ENCODE measurements around the gene XPR1.

The XPR1 gene

DNA sequence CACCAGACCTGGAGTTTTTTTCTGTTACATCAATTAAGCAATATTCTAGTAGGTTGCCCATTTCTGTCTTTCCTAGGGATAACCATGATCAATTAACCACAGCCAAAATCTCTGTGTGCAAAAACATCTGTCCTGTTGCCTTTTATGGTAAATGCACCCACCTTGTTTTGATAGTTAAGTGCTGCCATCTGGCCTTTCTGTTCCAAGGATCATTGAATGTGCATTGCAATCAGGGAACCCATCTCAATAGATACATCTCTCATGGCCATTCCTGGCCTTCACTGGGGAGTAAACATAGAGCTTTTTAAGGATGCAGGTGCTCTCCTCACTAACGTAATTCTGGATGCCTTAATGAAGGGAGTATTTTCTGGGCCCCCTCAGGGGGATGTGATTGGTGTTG is 169.1 kb downstream of the XPR1 start:
- no peak overlapping the region for H3K4me3 ChIP-seq (ENCODE audit: low read length)

DNA sequence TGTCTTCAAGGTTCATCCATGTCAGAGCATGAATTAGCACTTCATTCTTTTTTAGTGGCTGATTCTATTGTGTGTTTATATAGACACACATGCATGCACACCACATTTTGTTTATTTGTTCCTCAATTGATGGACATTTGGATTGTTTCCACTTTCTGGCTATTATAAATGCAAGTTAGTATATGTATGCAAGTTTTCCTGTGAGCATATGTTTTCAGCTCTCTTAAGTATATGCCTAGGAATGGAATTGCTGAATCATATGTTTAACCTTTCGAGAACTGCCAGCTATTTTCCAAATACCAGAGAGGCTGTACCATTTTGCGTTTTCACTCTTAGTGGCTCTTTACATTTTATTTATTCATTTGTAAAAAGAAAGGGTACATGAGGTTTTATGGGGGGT is 171.0 kb downstream of the XPR1 start:
- Histone ChIP-seq H3K9me2 (replicated peaks; ENCODE audit: control insufficient read depth, low read length) (no peaks in the 10 kb centered on the region; the same call in 1 of the 2 replicates), H3K9me3 (ENCODE audit: control insufficient read depth, insufficient read depth, low read length) (no peaks in the 10 kb centered on the region), H3K27me3 (ENCODE audit: control insufficient read depth, low read length) (no peaks in the 10 kb centered on the region), H3K4me2 (ENCODE audit: low read length) (no peak overlapping the region), H3K4me1 (ENCODE audit: control insufficient read depth, low read length) (no peaks in the 10 kb centered on the region), H3K27ac (ENCODE audit: low read depth, low read length) (no peak overlapping the region), H3K36me3 (ENCODE audit: control insufficient read depth, low read length) (no peaks in the 10 kb centered on the region; the same call in 1 of the 2 replicates), H3K79me2 (ENCODE audit: control insufficient read depth, low read length) (no peaks in the 10 kb centered on the region), H3F3A (ENCODE audit: control insufficient read depth, insufficient read depth) (no peaks in the 10 kb centered on the region), H4K20me1 (ENCODE audit: control insufficient read depth, insufficient read depth, low read depth, low read length) (no peaks in the 10 kb centered on the region), H3K4me3 (ENCODE audit: low read length) (no peak overlapping the region)
- no peak for TF ChIP-seq EZH2phosphoT487 (IDR thresholded peaks at IDR 0.05; ENCODE audit: borderline replicate concordance, low read length)
- TF ChIP-seq, protein P1, sequence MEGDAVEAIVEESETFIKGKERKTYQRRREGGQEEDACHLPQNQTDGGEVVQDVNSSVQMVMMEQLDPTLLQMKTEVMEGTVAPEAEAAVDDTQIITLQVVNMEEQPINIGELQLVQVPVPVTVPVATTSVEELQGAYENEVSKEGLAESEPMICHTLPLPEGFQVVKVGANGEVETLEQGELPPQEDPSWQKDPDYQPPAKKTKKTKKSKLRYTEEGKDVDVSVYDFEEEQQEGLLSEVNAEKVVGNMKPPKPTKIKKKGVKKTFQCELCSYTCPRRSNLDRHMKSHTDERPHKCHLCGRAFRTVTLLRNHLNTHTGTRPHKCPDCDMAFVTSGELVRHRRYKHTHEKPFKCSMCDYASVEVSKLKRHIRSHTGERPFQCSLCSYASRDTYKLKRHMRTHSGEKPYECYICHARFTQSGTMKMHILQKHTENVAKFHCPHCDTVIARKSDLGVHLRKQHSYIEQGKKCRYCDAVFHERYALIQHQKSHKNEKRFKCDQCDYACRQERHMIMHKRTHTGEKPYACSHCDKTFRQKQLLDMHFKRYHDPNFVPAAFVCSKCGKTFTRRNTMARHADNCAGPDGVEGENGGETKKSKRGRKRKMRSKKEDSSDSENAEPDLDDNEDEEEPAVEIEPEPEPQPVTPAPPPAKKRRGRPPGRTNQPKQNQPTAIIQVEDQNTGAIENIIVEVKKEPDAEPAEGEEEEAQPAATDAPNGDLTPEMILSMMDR (IDR thresholded peaks at IDR 0.05; ENCODE audit: low read depth, low read length, poor library complexity, severe bottlenecking), result no peak

More for the DNA sequence above, 169.1 kb downstream of the XPR1 start:
- Histone ChIP-seq H3K27ac (ENCODE audit: low read depth, low read length) (no peak overlapping the region), H3K9me3 (ENCODE audit: control insufficient read depth, insufficient read depth, low read length) (no peaks in the 10 kb centered on the region), H4K20me1 (ENCODE audit: control insufficient read depth, insufficient read depth, low read depth, low read length) (no peaks in the 10 kb centered on the region), H3K27me3 (ENCODE audit: control insufficient read depth, low read length) (no peaks in the 10 kb centered on the region), H3K4me2 (ENCODE audit: low read length) (no peak overlapping the region), H3F3A (ENCODE audit: control insufficient read depth, insufficient read depth) (no peaks in the 10 kb centered on the region), H3K79me2 (ENCODE audit: control insufficient read depth, low read length) (no peaks in the 10 kb centered on the region), H3K36me3 (ENCODE audit: control insufficient read depth, low read length) (no peaks in the 10 kb centered on the region), H3K9me2 (replicated peaks; ENCODE audit: control insufficient read depth, low read length) (no peaks in the 10 kb centered on the region; the same call in 1 of the 2 replicates), H3K4me1 (ENCODE audit: control insufficient read depth, low read length) (no peaks in the 10 kb centered on the region)
- no peak for TF ChIP-seq EZH2phosphoT487 (IDR thresholded peaks at IDR 0.05; ENCODE audit: borderline replicate concordance, low read length)
- TF ChIP-seq, protein P1 (IDR thresholded peaks at IDR 0.05; ENCODE audit: low read depth, low read length, poor library complexity, severe bottlenecking), result no peak

DNA sequence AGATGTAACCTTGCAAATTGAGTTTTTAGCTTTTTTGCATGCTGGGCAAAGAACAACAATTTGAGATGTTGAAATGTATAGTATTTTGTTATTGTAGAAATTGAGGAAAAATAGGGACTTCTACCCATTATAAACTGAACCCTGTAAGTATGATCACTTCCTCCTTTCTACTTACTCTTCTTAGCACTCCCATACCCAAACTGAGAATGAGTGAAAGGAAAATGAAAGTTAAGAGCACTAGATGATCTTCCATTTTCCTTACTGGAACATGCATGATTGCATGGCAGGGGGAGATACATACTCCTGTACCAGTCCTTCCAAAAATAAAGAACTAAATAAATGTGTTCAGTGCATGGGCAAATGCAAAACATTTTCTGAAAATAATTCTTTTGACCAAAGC is 173.5 kb downstream of the XPR1 start:
- Histone ChIP-seq H4K20me1 (ENCODE audit: control insufficient read depth, insufficient read depth, low read depth, low read length) (no peaks in the 10 kb centered on the region), H3K4me3 (ENCODE audit: low read length) (no peak overlapping the region), H3K9me3 (ENCODE audit: control insufficient read depth, insufficient read depth, low read length) (no peaks in the 10 kb centered on the region), H3K4me2 (ENCODE audit: low read length) (no peak overlapping the region), H3K36me3 (ENCODE audit: control insufficient read depth, low read length) (peaks cover 2% of the 10 kb centered on the region; the same call in 1 of the 2 replicates), H3F3A (ENCODE audit: control insufficient read depth, insufficient read depth) (no peaks in the 10 kb centered on the region), H3K79me2 (ENCODE audit: control insufficient read depth, low read length) (no peaks in the 10 kb centered on the region), H3K27ac (ENCODE audit: low read depth, low read length) (no peak overlapping the region), H3K9me2 (replicated peaks; ENCODE audit: control insufficient read depth, low read length) (no peaks in the 10 kb centered on the region), H3K27me3 (ENCODE audit: control insufficient read depth, low read length) (no peaks in the 10 kb centered on the region), H3K4me1 (ENCODE audit: control insufficient read depth, low read length) (no peaks in the 10 kb centered on the region)
- TF ChIP-seq, protein P1 (IDR thresholded peaks at IDR 0.05; ENCODE audit: low read depth, low read length, poor library complexity, severe bottlenecking), result no peak
- no peak for TF ChIP-seq EZH2phosphoT487 (IDR thresholded peaks at IDR 0.05; ENCODE audit: borderline replicate concordance, low read length)

Data from DOHH2 (cell line).